ENCODE data around the gene NODAL.

NODAL gene

DNA sequence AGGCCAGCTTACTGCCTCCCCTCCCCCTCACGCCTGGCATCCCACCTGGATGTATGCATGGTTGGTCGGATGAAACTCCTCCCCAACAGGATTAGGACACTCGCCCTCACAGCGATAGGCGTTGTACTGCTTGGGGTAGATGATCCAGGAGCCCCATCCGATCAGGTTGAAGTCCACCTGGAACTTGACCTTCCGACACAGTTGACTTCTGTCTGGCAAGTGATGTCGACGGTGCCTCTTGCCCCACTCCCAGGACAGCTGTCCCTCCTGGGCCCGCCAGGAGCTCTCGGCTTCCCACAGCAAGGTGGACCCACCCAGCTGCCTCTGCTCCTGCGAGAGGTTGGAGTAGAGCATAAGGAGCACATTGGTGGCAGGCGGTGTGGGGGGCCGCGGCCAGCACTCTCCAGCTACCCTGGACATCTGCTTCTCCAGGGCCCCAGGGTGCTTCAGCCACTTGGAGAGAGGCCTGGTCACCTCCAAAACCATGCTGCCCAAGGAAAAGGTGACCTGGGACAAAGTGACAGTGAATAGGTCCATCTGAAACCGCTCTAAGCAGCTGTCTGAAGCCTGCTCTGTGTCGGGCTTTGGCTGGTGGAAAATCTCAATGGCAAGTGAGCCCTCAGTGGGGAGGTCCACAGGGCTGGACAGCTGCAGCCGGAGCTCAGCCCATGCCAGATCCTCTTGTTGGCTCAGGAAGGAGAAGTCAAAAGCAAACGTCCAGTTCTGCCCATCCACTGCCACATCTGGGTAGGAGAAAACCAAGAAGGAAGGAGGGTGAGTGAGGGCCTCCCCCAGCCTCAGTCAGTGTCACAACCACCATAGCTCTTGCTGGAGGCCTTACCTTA, 6.0 kb downstream of the NODAL start:
- FAIRE-seq: no peak

DNA sequence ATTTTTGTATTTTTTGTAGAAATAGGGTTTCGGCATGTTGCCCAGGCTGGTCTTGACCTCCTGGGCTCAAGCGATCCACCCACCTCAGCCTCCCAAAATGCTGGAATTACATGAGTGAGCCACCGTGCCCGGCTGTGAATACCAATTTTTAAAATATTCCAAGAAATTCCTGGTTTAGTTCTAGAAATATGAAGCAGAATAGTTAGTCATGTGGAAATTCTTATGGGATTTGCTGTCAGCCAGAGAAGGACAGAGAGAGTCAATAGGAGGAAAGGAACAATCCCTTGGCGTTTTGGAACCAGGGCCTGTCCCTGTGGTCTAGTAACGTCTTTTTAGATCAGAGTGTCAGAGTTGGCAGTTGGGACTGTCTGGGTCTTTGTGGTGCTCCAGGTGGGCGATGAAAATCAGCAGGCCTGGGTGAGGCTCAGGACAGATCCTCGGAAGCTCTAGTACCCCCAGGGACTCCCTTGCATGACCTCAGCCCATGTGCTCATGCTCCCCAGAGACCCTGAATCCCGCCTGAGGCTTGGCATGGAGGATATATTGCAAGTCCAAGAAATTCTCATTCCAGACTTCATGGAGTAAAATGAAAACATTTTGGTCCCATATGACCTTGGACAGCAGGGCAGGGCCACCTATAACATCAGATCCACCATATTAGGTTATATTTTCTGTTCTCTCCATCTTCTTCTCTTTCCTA, 7.8 kb downstream of the NODAL start:
- DNase-seq (ENCODE audit: insufficient read length, low spot score) (no peak), FAIRE-seq (no peak)
- TF ChIP-seq PAX5 (IDR thresholded peaks at IDR 0.05; ENCODE audit: insufficient read depth, low read length, severe bottlenecking) (no peak), POLR2AphosphoS5 (IDR thresholded peaks at IDR 0.05; ENCODE audit: low read depth, low read length) (no peak), SPI1 (IDR thresholded peaks at IDR 0.05; ENCODE audit: low read depth, low read length) (no peak), POU2F2 (IDR thresholded peaks at IDR 0.05; ENCODE audit: low read depth, low read length) (no peak), POLR2A (IDR thresholded peaks at IDR 0.05; ENCODE audit: low read depth, low read length) (no peak)

More for the DNA sequence above, 6.0 kb downstream of the NODAL start:
- TF ChIP-seq POLR2AphosphoS5 (IDR thresholded peaks at IDR 0.05; ENCODE audit: low read depth, low read length): no peak
- TF ChIP-seq POU2F2 (IDR thresholded peaks at IDR 0.05; ENCODE audit: low read depth, low read length): no peak
- TF ChIP-seq TAF1 (IDR thresholded peaks at IDR 0.05; ENCODE audit: low read depth, low read length): no peak
- no peak for TF ChIP-seq POLR2A (IDR thresholded peaks at IDR 0.05; ENCODE audit: low read depth, low read length)
- TF ChIP-seq PAX5 (IDR thresholded peaks at IDR 0.05; ENCODE audit: insufficient read depth, low read length, severe bottlenecking): no peak
- no peak for TF ChIP-seq SPI1 (IDR thresholded peaks at IDR 0.05; ENCODE audit: low read depth, low read length)
- no peak for DNase-seq (ENCODE audit: insufficient read length, low spot score)

DNA sequence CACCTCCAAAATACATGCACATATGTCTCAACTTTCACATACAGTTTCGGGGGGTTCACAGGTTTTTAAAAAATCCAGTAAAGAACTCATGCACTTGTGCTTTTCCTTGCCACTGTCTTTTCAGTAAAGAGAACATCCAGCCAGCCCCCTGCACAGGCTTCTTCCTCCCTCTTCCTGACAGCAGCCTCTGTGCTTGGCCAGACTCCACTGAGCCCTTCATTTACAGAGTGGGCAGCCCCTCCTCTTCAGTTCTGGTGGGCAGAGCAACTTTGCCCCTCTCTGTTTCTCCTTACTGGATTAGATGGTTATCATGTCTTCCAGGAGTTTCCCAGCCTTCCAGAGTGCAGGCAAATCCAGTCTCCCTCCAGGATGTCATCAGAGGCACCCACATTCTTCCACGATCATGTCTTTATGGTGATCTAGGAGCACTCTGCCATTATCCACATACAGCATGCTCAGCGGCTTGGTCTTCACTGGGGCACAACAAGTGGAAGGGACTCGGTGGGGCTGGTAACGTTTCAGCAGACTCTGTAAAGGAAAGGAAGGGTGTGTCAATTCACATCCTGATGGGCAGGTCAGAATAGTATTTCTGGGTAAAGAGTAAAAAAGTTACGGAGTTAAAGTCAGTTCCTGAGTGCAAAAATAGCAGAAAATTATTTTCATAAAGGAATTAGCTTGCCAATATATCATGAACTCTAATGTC, 8.8 kb downstream of the NODAL start:
- FAIRE-seq: no peak
- TF ChIP-seq POU2F2 (IDR thresholded peaks at IDR 0.05; ENCODE audit: low read depth, low read length) (no peak), PAX5 (IDR thresholded peaks at IDR 0.05; ENCODE audit: insufficient read depth, low read length, severe bottlenecking) (no peak), SPI1 (IDR thresholded peaks at IDR 0.05; ENCODE audit: low read depth, low read length) (no peak), POLR2A (IDR thresholded peaks at IDR 0.05; ENCODE audit: low read depth, low read length) (no peak), POLR2AphosphoS5 (IDR thresholded peaks at IDR 0.05; ENCODE audit: low read depth, low read length) (no peak), TAF1 (IDR thresholded peaks at IDR 0.05; ENCODE audit: low read depth, low read length) (no peak)
- DNase-seq (ENCODE audit: insufficient read length, low spot score): no peak

DNA sequence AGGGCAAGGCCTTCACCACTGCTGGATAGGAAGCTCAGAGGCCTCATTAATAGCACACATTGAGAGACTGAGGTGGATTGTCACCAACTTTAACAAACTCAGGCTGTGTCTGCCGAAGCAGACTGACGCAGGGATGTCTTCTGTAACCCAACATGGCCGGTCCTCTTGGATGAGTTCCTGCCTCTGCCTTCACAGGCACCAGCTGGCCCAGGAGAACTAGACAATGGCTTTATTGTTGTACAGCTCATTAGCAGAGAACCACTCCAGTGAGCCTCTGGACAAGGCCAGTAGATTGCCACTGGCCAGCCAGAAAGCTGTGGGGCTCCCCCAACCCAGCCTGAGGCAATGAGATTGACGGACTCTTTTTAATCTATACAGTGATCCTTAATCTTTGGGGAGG, 9.4 kb downstream of the NODAL start:
- FAIRE-seq (no peak), DNase-seq (ENCODE audit: insufficient read length, low spot score) (no peak)
- TF ChIP-seq POLR2A (IDR thresholded peaks at IDR 0.05; ENCODE audit: low read depth, low read length) (no peak), PAX5 (IDR thresholded peaks at IDR 0.05; ENCODE audit: insufficient read depth, low read length, severe bottlenecking) (no peak)

DNA sequence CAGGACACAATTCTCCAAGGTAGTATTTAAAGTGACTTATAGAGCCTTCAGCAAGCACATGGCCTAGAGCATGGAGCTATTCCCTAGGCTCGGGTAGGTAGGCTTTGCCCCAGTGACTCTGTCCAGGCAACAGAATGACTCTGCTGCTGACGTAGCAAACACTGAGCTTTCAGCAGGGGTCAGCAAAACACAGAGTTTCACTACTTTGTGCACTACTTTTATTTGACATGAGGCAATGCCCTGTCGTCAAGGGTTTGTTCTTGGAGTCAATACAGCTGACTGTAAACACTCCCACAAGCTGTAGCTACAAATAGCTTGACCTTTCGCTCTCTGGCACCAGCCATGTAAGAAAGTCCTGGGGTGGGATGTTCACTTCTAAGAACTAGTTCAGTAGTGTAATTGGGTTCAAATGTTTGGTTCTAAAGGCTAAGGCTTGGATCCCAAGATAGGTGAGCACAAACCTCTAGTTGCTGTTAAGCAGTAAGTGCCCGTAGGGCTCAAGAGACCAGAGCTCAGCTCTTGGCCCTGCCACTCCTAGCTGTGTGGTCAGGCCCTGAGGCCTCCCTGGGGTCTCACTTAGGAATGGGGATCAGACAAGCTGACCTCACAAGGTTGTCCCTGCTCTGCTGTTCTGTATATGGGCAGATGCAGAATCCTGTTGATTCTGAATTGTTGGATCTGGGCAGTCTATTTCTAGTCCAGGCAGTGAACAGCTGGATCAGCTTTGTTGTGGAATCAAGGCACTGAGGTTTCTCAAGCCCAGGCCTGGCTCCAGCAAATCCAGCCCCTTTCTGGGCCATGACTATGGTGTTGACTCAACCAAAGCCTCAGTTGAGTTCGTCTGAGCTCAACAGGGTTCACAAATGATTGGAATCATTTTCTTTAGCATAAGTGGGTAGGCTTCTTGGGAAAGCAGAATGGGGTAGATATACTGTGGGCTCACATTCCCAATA, 10.7 kb downstream of the NODAL start:
- TF ChIP-seq POLR2AphosphoS5 (IDR thresholded peaks at IDR 0.05; ENCODE audit: low read depth, low read length) (no peak), POLR2A (IDR thresholded peaks at IDR 0.05; ENCODE audit: low read depth, low read length) (no peak), PAX5 (IDR thresholded peaks at IDR 0.05; ENCODE audit: insufficient read depth, low read length, severe bottlenecking) (no peak), SPI1 (IDR thresholded peaks at IDR 0.05; ENCODE audit: low read depth, low read length) (no peak), TAF1 (IDR thresholded peaks at IDR 0.05; ENCODE audit: low read depth, low read length) (no peak), POU2F2 (IDR thresholded peaks at IDR 0.05; ENCODE audit: low read depth, low read length) (no peak)
- no peak for DNase-seq (ENCODE audit: insufficient read length, low spot score)
- no peak for FAIRE-seq

DNA sequence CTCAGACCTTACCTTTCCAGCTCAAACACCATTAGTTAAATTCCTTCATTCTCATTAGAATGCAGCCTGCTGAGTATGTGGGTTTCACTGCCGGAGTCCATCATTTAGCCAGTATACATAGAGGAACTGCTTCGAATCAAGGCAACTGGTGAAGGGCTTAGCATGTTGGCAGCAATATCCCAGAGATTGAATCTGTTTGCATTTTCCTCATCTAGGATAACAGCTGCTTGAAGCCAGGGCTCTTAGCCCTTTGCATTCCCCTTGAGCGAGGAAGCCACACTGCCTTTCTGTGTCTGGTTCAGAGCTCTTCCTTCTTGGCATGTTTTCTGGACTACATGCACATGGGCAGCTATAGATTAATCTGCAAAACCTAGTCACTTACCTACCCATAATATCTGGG, 14.7 kb downstream of the NODAL start:
- no peak for FAIRE-seq
- no peak for DNase-seq (ENCODE audit: insufficient read length, low spot score)
- no peak for TF ChIP-seq POLR2A (IDR thresholded peaks at IDR 0.05; ENCODE audit: low read depth, low read length)
- no peak for TF ChIP-seq TAF1 (IDR thresholded peaks at IDR 0.05; ENCODE audit: low read depth, low read length)
- TF ChIP-seq PAX5 (IDR thresholded peaks at IDR 0.05; ENCODE audit: insufficient read depth, low read length, severe bottlenecking): no peak
- TF ChIP-seq SPI1 (IDR thresholded peaks at IDR 0.05; ENCODE audit: low read depth, low read length): no peak
- no peak for TF ChIP-seq POLR2AphosphoS5 (IDR thresholded peaks at IDR 0.05; ENCODE audit: low read depth, low read length)
- TF ChIP-seq POU2F2 (IDR thresholded peaks at IDR 0.05; ENCODE audit: low read depth, low read length): no peak

DNA sequence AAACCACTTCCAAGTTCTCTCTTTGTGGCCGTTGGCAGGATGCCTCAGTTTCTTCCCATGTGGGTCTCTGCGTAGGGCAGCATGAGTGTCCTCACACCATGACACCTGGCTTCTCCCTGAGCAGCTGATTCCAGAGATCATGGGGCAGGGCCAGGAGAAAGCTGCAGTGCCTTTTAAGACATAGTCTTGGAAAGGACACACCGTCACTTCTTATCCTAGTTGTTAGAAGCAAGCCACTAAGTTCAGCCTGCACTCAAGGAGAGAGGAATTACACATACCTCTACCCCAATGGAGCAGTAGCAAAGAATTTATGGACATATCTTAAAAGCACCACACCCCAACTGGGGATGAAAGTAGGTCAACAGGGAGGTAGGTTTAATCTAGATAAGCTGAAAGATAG, 16.4 kb downstream of the NODAL start:
- FAIRE-seq (no peak), DNase-seq (ENCODE audit: insufficient read length, low spot score) (no peak)
- no peak for TF ChIP-seq TAF1 (IDR thresholded peaks at IDR 0.05; ENCODE audit: low read depth, low read length)
- no peak for TF ChIP-seq PAX5 (IDR thresholded peaks at IDR 0.05; ENCODE audit: insufficient read depth, low read length, severe bottlenecking)
- TF ChIP-seq SPI1 (IDR thresholded peaks at IDR 0.05; ENCODE audit: low read depth, low read length): no peak
- no peak for TF ChIP-seq POU2F2 (IDR thresholded peaks at IDR 0.05; ENCODE audit: low read depth, low read length)
- no peak for TF ChIP-seq POLR2A (IDR thresholded peaks at IDR 0.05; ENCODE audit: low read depth, low read length)
- no peak for TF ChIP-seq POLR2AphosphoS5 (IDR thresholded peaks at IDR 0.05; ENCODE audit: low read depth, low read length)

DNA sequence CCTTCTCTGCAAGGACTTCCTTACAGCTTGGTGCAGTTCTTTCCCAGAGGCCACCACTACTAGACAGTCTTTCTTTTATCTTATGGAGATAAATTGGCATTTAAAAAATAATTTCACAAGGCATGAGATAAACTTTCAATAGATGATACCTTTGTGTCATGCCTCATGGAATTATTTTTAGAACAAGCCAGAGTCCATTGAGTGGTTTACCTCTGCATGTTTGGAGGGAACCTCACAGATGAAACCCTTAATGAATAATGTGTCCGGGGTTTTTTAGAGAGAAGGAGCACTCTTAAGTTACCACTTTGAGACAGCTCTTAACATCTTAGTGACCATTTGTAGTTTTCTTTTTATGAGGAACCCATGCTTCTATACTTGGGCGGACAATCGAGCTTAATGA, 17.2 kb downstream of the NODAL start:
- TF ChIP-seq TAF1 (IDR thresholded peaks at IDR 0.05; ENCODE audit: low read depth, low read length) (no peak), POLR2AphosphoS5 (IDR thresholded peaks at IDR 0.05; ENCODE audit: low read depth, low read length) (no peak), POLR2A (IDR thresholded peaks at IDR 0.05; ENCODE audit: low read depth, low read length) (no peak), PAX5 (IDR thresholded peaks at IDR 0.05; ENCODE audit: insufficient read depth, low read length, severe bottlenecking) (no peak), POU2F2 (IDR thresholded peaks at IDR 0.05; ENCODE audit: low read depth, low read length) (no peak), SPI1 (IDR thresholded peaks at IDR 0.05; ENCODE audit: low read depth, low read length) (no peak)
- FAIRE-seq (no peak), DNase-seq (ENCODE audit: insufficient read length, low spot score) (no peak)

Measured in GM12891 (cell line).